PFSK-1 (cell line): ENCODE measurements around the gene NFE2L2.
A peak's percentile ranks its signal among the peaks of the same experiment; 100 is the strongest.

ENCODE experiments used
- FOXP2 ChIP-seq: optimal IDR thresholded peaks from 2 replicates; pipeline ENCODE3; 2011; ENCODE audit warnings: borderline replicate concordance, control low read depth, inconsistent platforms; ENCODE audit not compliant: insufficient read depth; ENCODE audit errors: extremely low read length, extremely low read depth
- POLR2AphosphoS5 ChIP-seq: IDR thresholded peaks from 2 replicates; pipeline ENCODE4 v1.6.1; 2012; ENCODE audit warnings: low read depth, mild to moderate bottlenecking, control low read depth, low read length, moderate library complexity
- SIN3A ChIP-seq: IDR thresholded peaks from 2 replicates; pipeline ENCODE4 v1.6.1; 2012; ENCODE audit warnings: mild to moderate bottlenecking, low read length, moderate library complexity, borderline replicate concordance; ENCODE audit not compliant: insufficient read depth
- TAF1 ChIP-seq: IDR thresholded peaks from 2 replicates; pipeline ENCODE4 v1.6.1; 2012; ENCODE audit warnings: low read length, control low read depth, borderline replicate concordance; ENCODE audit not compliant: insufficient read depth
- TF ChIP-seq, protein P1 (sequence below), 2 experiments: IDR thresholded peaks; 2 replicates each; pipeline versions ENCODE4 v1.6.1 to v1.8.0; 2011 to 2012; ENCODE audit warnings: low read depth in 2 of 2, low read length in 2 of 2, control low read depth in 1 of 2, inconsistent platforms in 1 of 2, mild to moderate bottlenecking in 1 of 2, moderate library complexity in 1 of 2; ENCODE audit not compliant: insufficient read depth in 1 of 2

NFE2L2 gene

DNA sequence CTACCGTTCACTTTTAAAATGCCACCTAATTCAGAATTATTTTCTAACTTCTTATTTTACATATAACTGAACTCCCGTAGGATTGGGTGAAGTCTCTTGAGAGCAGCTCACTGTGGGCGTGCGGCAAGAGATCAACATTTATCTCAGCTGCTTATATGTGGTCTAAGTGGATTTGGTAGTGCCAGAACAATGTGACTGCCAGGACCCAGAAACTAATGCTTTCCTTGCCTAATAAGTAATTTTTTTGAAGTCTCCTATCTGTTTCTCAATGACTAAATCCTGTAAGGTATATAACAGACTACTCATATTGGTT is 11.2 kb upstream of the NFE2L2 start:
- TF ChIP-seq, protein P1, sequence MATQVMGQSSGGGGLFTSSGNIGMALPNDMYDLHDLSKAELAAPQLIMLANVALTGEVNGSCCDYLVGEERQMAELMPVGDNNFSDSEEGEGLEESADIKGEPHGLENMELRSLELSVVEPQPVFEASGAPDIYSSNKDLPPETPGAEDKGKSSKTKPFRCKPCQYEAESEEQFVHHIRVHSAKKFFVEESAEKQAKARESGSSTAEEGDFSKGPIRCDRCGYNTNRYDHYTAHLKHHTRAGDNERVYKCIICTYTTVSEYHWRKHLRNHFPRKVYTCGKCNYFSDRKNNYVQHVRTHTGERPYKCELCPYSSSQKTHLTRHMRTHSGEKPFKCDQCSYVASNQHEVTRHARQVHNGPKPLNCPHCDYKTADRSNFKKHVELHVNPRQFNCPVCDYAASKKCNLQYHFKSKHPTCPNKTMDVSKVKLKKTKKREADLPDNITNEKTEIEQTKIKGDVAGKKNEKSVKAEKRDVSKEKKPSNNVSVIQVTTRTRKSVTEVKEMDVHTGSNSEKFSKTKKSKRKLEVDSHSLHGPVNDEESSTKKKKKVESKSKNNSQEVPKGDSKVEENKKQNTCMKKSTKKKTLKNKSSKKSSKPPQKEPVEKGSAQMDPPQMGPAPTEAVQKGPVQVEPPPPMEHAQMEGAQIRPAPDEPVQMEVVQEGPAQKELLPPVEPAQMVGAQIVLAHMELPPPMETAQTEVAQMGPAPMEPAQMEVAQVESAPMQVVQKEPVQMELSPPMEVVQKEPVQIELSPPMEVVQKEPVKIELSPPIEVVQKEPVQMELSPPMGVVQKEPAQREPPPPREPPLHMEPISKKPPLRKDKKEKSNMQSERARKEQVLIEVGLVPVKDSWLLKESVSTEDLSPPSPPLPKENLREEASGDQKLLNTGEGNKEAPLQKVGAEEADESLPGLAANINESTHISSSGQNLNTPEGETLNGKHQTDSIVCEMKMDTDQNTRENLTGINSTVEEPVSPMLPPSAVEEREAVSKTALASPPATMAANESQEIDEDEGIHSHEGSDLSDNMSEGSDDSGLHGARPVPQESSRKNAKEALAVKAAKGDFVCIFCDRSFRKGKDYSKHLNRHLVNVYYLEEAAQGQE (IDR thresholded peaks at IDR 0.05; ENCODE audit: insufficient read depth in 1 of 2, low read depth in 2 of 2, low read length in 2 of 2) = no peak
- no peak for TF ChIP-seq SIN3A
- TF ChIP-seq TAF1 = no peak
- TF ChIP-seq POLR2AphosphoS5 = no peak
- no peak for TF ChIP-seq FOXP2

DNA sequence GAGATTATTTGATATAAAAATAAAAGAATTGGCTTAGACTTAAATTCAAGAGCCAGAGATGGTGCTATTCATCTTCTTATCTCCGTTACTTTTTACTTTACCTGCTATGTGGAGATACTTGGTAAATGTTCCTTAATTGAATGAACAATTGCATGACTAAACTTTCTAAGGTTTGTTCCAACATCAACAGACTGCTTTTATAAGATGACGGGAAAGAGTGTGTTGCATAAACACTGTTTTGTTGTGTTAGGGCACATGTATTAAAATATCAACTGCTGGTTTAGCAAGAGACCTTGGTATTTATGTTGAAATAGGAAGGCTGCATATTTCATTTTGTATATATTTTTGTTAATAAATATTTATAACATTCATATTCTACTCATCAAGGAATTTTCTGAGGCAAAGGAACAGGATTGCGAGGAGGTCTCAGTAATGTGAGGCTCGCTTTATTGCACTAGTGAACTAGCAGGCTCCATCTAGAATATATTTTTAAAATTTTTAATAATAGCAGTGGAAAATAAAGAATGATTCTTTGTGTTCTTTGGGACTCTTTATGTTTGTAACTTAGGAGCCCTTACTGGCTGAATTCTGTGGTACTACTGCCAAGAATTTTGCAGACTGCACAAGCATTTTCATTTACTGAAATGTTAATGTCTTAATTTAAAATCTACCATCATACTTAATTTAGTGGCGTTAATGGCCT is 10.7 kb upstream of the NFE2L2 start:
- TF ChIP-seq, protein P1 (IDR thresholded peaks at IDR 0.05; ENCODE audit: insufficient read depth in 1 of 2, low read depth in 2 of 2, low read length in 2 of 2) = no peak
- TF ChIP-seq SIN3A = peak; percentile 81; the same call in 1 of the 2 replicates
- TF ChIP-seq FOXP2 = no peak
- TF ChIP-seq POLR2AphosphoS5 = no peak
- TF ChIP-seq TAF1 = no peak

DNA sequence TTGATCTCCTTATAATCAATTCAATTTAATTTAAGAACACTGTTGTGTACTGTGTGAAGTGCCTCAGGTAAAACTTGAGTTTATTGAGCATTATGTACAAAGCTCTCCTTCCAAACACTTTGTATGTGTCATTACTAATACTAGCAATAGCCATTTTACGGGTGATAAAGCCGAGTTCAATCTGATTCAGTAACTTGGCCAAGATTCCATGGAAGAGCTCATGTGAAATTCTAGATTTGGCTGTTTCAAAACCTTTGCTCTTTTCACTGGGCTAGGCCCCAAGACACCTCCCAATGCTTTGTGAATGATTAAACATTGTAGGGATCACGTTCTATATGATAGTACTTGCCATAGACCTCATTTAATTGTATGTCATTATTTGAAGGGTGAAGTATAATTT is 8.9 kb upstream of the NFE2L2 start:
- TF ChIP-seq FOXP2 = no peak
- TF ChIP-seq SIN3A = no peak
- TF ChIP-seq, protein P1 (IDR thresholded peaks at IDR 0.05; ENCODE audit: insufficient read depth in 1 of 2, low read depth in 2 of 2, low read length in 2 of 2) = no peak
- TF ChIP-seq POLR2AphosphoS5 = no peak
- no peak for TF ChIP-seq TAF1

DNA sequence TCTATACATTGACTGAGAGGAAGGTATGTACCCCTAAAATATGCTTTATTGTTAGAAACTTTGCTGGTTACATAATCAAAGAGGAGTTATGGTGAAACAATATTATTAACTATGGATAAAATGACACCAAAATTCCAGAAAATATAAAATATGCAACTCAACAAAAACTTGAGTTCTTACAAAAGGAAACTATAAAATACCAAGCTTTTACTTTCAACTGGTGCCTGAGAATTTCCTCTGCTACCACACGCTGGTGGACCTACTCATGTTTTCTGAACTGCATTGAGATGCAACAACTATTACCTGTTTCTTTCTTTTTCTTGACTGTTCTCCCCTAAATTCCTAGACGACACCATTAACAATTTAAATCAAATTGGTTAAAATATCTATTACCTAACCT is 8.2 kb upstream of the NFE2L2 start:
- TF ChIP-seq TAF1 (no peak), FOXP2 (no peak), POLR2AphosphoS5 (no peak), SIN3A (no peak)
- TF ChIP-seq, protein P1 (IDR thresholded peaks at IDR 0.05; ENCODE audit: insufficient read depth in 1 of 2, low read depth in 2 of 2, low read length in 2 of 2) = no peak
